ENCODE measurements around the gene CDH13. TPM values are rescaled to one million over a fixed set of nuclear protein-coding genes. Genes with fewer than 3 reads are reported as not detected.

CDH13 gene
- total RNA-seq, 1 donor from 2014 or later = 2.0 TPM

DNA sequence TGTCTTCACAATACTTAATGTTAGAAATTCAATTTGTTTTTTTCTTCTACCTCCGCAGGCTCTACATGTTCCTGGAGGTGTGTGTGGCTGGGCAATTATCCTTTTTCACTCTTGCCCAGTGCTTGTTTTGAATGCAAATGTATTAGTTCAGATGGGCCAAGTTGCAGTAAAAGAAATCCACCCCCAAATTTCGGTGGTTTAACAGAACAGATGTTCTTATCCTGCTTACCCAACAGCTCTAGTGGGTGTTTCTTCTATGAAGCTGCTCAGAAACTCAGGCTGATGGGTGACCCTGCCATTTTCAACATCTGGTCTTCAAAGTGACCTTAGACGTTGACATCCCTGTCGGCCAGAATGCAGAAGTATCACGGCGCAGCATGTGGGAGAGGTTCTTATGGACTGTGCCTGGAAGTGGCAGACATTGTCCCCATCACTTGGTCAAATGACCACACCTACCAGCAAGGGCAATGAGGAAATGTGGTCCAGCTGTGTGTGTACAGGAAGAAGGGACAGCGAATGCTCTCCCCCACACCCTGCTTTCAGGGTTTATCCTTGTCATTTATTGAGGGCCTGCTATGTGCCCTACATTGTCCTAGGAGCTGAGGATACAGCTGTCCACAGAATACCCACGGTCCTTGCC lies 157.3 kb downstream of the CDH13 start:
- no peak for DNase-seq (ENCODE audit: low spot score)

DNA sequence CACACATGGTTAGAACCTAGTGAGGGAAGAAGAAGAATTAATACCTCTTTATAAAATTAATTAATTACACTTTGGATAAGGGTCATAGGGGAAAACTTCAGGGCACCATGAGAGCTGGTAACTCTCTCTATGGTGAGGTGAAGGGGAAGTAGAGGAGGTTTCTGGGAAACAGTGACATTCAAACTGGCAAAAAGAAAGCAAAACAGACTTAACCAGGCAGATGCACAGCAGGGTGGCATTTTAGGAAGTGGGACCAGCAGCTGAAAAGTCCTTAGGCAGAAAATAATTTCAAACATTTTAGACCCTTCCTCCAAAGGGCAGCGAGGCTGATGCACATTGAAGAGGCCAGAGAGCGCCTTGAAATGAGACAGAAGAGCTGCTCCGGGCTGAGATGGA lies 157.8 kb downstream of the CDH13 start:
- no peak for DNase-seq (ENCODE audit: low spot score)

GRCh38 chr16:82788225-82788624 lies 161.5 kb downstream of the CDH13 start:
- DNase-seq (ENCODE audit: low spot score) = no peak

GRCh38 chr16:82788919-82789318 lies 162.2 kb downstream of the CDH13 start:
- no peak for DNase-seq (ENCODE audit: low spot score)

GRCh38 chr16:82792693-82793092 lies 165.9 kb downstream of the CDH13 start:
- no peak for DNase-seq (ENCODE audit: low spot score)

- no peak for DNase-seq (ENCODE audit: low spot score)
These were observed 166.9 kb downstream of the CDH13 start for GRCh38 chr16:82793528-82794245.

- no peak for DNase-seq (ENCODE audit: low spot score)
These were observed 169.3 kb downstream of the CDH13 start for GRCh38 chr16:82796047-82796446.

- no peak for DNase-seq (ENCODE audit: low spot score)
These were observed 174.6 kb downstream of the CDH13 start for GRCh38 chr16:82801361-82801760.

DNA sequence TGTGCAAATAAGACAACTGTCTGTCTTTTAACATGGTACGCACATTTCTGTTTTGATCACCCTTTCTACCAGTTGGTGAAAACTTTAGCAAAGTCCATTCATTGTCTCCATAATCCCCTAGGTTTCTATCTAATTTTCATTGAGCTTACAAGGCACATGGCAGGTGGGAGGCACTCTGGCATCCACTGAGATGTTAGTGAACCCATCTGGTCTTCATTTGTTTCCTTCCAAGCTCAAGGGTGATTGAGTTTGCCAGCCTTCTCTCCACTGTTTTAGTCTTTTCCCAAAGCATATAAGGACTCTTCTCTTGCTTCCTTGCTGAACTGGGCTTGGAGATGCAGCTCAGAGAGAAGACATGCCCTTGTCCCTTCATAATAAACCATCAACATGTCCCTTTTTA lies 179.1 kb downstream of the CDH13 start:
- no peak for DNase-seq (ENCODE audit: low spot score)

- no peak for DNase-seq (ENCODE audit: low spot score)
These were observed 180.5 kb downstream of the CDH13 start for GRCh38 chr16:82807311-82807710.

DNA sequence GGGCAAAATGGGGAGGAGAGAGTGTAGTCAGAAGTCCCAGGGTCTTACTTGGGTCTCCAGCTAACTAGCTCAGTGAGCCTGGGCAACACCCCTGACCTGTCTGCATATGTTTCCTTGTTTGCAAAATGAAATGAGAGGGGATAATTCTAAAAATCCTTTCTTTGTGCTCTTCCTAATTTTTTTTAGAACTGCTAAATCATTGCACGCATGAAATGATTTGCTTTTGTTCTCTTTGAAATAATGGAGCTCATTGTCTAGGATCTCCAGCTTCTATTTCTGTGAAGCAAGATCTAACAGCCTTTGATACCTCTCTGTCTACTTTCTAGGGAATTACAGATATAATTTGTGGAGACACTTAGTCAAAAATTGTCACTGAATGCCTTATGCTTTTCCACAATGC lies 181.3 kb downstream of the CDH13 start:
- DNase-seq (ENCODE audit: low spot score) = no peak

DNA sequence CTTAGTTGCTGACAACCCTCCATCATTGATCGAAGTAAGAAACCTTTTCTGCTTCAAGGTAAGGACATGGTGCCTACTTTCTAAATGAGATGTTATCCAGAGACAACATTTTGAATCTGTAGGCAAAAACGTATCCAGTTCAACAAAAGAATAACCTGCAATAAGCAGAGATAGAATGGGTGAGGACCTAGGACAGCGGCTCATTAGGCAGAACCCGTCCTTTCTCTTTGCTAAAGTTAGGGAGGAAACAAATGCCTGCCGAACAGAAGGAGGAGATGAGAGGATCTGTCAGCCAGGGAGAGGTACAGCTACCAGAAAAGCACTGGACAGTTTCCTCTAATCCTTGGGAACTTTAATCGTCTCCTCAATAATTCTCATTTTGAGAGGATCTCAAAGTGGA lies 183.3 kb downstream of the CDH13 start:
- no peak for DNase-seq (ENCODE audit: low spot score)

DNA sequence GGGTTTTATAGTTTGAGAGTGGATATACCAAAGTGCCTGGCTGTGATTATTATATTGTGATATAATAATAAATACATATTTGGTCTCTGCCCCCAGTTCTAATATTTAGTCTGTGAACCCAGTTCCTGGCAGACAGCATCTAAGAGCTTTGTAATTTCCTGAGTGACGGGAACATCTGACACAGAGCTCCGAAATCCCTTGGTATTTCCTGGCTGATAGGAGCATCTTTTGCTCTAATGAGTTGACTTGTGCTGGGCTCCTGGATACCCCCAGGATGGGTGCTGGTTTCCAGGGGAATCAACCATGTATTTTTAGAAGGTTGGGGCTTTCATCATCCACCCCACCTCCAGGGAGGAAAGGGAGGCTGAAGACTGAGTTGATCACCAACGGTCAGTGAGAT lies 187.3 kb downstream of the CDH13 start:
- DNase-seq (ENCODE audit: low spot score) = no peak

GRCh38 chr16:82819286-82819685 lies 192.5 kb downstream of the CDH13 start:
- no peak for DNase-seq (ENCODE audit: low spot score)

- DNase-seq (ENCODE audit: low spot score) = no peak
These were observed 194.1 kb downstream of the CDH13 start for GRCh38 chr16:82820855-82821254.

GRCh38 chr16:82824408-82824807 lies 197.6 kb downstream of the CDH13 start:
- DNase-seq (ENCODE audit: low spot score) = no peak

DNA sequence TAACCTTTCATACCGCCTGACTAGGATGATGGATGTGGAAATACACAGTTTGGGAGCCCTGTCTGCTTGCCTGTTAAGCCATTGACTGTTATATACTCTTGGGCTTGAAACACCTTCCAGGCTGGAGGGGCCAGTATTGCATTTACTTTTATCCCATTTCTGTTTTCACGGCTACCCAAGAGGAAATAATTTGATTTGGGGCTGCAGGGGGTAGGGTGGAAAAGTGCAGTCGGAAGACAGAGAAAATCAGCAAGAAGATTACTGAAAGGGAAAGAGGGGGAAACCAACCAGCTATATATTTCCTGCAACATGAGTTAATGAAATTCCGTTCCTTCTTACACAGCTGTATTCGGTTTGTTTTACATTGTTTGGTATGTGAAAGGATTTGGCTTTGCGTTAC lies 202.5 kb downstream of the CDH13 start:
- no peak for DNase-seq (ENCODE audit: low spot score)

DNA sequence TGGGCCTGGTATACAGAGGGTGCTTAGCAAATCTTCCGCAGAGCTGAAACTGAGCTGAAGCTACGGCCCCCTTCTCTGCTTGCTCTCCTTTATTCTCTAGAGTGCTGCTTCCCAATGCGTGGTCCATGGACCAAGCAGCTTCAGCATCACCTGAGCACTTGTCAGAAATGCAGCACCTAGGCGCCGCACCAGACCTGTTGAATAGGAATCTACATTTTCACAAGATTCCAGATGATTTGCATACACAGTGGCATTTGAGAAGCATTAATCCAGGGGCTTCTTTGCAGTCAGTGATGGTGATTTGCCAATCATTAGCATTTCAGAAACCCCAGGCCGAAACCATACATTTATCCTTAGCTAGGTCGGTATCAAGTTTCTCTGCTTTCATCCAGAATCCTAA lies 204.2 kb downstream of the CDH13 start:
- DNase-seq (ENCODE audit: low spot score) = no peak

DNA sequence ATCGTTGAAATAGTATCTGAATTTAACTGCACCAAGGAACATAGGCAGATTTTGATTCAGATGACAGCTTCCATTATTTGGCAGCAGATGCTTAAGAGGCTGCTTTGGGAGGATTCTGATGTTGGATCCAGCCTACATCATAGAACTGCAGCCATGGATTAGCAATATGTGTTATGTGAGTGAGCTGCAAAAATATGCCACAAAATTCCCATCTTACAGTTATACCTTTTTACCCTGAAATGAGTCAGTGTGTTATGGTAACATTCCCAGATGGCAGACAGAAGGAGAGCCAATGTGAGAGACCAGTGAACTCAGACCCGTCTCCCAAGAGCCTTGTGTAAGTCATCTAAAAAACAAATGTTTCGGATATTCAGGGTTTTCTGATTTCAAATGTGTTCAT lies 206.1 kb downstream of the CDH13 start:
- DNase-seq (ENCODE audit: low spot score) = no peak

GRCh38 chr16:82833378-82833993 lies 206.7 kb downstream of the CDH13 start:
- no peak for DNase-seq (ENCODE audit: low spot score)

DNA sequence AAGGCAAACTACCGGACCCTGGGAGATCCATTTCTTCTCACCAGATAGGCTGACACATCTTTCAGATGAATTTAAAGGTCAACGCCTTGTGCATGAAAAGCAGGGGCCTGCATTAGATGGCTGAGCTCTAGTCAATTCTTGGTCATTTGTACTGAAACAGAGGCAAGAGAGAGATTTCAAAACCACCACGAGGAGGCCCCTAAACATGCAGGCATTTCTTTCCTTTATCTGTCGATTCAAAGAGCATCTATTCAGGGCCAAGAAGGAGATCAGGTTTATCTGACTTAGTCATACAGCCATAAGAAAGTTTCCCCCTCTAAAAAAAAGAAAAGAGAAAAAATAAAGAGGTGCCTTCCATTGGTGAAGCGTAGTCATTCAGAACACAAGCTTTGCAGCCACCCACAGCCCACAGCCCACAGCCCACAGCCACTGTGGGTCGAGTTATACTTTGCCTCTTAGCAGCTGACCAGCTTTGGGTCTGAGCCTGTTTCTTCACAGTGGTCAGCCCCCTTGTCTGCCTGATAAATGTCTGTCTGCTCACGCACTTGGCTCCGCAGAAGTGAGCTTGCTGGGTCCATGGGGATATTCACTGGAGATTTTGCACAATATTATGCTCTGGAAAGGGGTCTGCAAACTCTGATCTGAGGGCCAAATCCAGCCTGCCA lies 207.5 kb downstream of the CDH13 start:
- no peak for DNase-seq (ENCODE audit: low spot score)

GRCh38 chr16:82835487-82836155 lies 208.9 kb downstream of the CDH13 start:
- no peak for DNase-seq (ENCODE audit: low spot score)

All from mucosa of gallbladder (tissue), 1 donor.